Measurements from ENCODE around the gene PLA2G4B.

PLA2G4B gene

GRCh38 chr15:41883484-41883825, 44.8 kb downstream of the PLA2G4B start:
- H3K4me3 ChIP-seq (ENCODE audit: low read depth, low read length) = no peak overlapping the region
- no peak for TF ChIP-seq CTCF (IDR thresholded peaks at IDR 0.05; ENCODE audit: low read depth, low read length)

GRCh38 chr15:41884458-41884857, 45.8 kb downstream of the PLA2G4B start:
- TF ChIP-seq CTCF (IDR thresholded peaks at IDR 0.05; ENCODE audit: low read depth, low read length) = no peak
- H3K4me3 ChIP-seq (ENCODE audit: low read depth, low read length) = no peak overlapping the region

DNA sequence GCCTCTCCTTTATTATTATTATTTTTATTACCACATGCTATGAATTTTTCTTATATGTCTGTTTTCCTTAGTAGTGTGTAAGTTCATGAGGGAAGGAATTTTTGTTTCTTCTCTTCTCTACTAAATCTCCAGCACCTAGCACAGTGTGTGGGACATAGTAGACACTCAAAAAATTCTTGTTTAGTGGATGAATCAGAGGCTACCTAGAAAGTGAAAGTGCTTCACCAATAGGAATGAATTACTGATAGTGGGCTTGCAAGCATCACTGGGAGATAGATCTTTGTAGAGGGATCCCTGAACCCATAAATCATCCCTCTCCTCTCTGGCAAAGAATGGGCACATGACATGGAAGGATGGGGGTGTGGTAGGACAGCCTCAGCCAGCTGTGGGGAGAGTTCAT, 46.7 kb downstream of the PLA2G4B start:
- no peak for TF ChIP-seq CTCF (IDR thresholded peaks at IDR 0.05; ENCODE audit: low read depth, low read length)
- H3K4me3 ChIP-seq (ENCODE audit: low read depth, low read length) = no peak overlapping the region

- no peak overlapping the region for H3K4me3 ChIP-seq (ENCODE audit: low read depth, low read length)
- TF ChIP-seq CTCF (IDR thresholded peaks at IDR 0.05; ENCODE audit: low read depth, low read length) = no peak
Observed at GRCh38 chr15:41885841-41886240, 47.2 kb downstream of the PLA2G4B start.

- no peak for TF ChIP-seq CTCF (IDR thresholded peaks at IDR 0.05; ENCODE audit: low read depth, low read length)
Observed at GRCh38 chr15:41886741-41887140, 48.1 kb downstream of the PLA2G4B start.

DNA sequence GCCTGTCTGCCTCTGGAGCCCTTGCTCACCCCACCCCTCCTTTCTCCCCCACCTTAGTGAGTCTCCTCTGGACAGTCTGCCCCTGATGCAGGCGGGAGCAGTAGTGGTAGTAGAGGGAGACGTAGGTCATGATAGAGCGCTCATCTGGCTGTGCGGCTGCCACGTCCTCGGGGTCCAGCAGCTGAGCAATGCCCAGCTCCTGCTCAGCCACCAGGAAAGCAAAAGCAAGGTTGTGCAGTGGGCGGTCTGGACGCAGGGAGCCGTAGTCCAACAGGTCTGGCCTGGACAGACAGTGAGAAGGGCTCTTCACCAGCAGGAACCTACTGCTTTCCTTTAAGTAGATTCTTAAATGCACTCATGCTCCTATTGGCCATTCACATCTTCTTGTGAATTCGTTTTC, 48.5 kb downstream of the PLA2G4B start:
- no peak for TF ChIP-seq CTCF (IDR thresholded peaks at IDR 0.05; ENCODE audit: low read depth, low read length)
- H3K4me3 ChIP-seq (ENCODE audit: low read depth, low read length) = no peak overlapping the region

More at GRCh38 chr15:41886741-41887140, 48.1 kb downstream of the PLA2G4B start:
- no peak overlapping the region for H3K4me3 ChIP-seq (ENCODE audit: low read depth, low read length)

DNA sequence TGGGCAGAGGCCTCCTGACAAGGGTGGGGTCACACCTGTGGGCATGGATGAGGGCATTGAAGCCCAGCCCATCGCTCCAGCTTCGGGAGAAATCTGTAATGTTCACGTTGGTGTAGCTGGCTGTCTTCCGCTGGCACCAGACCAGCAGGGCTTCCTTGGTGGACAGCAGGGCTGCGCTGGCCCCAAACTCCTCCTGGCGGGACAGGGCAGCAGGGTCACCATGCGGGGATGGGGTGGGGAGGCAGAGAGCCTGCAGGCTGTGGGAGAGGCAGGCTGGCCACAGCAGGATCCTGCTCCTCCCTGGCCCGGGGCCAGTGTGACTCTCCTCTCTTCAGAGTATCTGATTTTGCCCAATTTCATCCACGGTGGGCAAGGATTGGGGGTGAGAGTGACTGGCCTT, 49.2 kb downstream of the PLA2G4B start:
- no peak for TF ChIP-seq CTCF (IDR thresholded peaks at IDR 0.05; ENCODE audit: low read depth, low read length)
- no peak overlapping the region for H3K4me3 ChIP-seq (ENCODE audit: low read depth, low read length)
